HT-29 (cell line): ENCODE data around the gene FNDC3B. TPM values are rescaled to one million over a fixed set of nuclear protein-coding genes. Genes with fewer than 3 reads are reported as not detected.

Experiments
- DNase-seq: peaks from one replicate; pipeline ENCODE4 v3.0.0-alpha.2; 2015; ENCODE audit warnings: low spot score
- small RNA-seq: library from RNA; depleted of rRNA; stranded (forward); fragments of <200 nt; gene quantifications from one replicate; pipeline ENCODE3, GENCODE V24; 2014
- total RNA-seq: library from RNA; depleted of rRNA; stranded (reverse); fragments of >200 nt; shearing (Covaris generic); gene quantifications from 2 replicates; pipeline ENCODE4 v1.2.3, GENCODE V29; 2014; rRNA removed

FNDC3B gene
- total RNA-seq, 1 experiment from 2014 or later = 47.9 TPM

DNA sequence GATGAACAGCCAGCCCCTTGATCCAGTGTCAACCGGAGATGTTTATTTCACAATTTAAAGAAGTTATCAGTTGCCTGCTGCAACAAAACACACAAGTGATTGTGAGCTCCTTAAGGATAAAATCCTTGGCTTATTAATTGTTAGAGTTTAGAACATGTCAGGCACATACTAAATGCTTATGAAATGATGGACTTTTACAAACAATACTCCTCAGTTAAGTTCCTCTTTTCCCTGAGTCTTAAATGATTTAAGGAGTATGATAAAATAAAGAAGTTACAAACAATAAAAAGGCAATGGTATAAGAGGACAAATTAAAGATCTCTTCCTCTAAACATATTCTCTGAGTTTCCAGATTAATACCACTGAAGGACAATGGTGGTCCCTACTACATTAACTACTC lies 403.2 kb downstream of the FNDC3B start:
- no peak for DNase-seq

DNA sequence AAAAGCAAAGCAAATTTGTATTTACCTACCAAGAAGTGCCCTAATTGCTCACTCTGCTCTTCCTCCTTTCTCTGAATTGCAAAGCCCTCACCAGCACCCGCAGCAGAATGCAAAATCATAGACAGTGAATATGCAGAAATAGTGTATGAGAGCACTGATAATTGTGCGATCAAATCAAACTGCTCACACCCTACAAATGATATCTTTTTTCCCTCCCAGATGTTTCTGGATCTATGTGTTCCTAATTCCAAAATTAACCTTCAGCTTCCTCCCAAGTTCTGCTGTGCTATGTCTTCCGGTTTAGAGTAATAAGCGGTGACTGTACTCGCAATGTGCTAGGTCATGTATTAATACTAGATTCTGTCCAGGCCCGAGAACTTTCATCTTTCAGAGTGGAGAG lies 405.4 kb downstream of the FNDC3B start:
- DNase-seq = no peak

DNA sequence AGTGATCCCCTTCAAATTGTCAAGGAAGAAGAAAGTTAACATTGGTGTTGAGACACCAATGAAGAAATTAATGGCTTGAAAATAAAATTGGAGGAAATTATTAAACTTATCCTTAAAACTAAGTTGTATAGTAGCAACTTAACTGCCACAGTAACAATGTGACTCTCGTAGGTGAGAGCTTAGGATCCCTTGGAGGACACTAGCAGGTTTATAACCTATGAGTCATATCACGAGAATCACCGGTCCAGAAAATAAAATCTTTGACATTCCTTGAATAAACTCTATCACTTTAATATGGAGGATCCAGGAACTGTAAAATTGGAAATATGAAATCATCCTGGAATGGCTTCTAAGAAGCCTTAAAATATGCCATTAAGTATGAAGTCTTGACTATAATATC lies 406.8 kb downstream of the FNDC3B start:
- DNase-seq = no peak

DNA sequence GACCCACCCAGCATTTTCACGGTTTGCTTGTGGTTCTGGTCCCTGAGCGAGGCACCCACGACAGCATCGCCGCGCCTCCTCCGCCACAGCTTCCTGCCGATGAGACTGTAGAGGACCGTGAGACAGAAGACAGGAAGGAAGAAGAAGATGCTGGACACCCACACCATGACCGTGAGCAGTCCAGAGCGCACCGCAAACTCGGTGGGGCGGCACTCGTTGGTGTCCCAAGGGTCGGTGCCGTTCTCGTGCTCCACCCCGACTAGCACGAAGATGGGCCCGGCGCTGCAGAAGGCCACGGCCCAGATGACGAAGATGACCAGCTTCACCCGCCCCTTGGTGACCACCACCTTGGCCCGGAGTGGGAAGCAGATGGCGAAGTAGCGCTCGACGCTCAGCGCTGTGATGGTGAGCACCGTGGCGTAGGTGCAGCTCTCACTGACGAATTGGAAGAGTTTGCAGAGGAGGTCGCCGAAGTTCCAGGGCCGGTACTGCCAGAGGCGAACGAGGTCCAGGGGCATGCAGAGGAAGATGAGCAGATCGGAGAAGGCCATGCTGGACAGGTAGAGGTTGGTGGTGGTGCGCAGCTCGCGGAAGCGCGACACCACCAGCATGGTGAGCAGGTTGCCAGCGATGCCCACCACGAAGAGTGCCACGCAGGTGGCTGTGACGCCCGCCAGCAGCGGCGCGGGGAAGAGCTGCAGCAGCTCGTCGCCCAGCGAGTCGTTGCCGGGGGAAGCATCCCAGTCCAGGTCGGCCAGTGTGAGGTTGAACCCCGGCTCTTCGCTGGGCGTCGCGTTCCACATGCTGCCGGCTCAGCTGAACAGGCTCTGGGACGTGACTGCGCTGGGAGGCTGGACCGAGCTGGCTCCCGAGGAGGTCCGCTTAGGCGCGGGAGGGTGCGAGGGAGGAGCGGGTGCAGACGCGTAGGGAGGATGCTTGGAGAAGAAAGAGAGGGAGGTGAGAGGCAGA lies 408.5 kb downstream of the FNDC3B start, which contains the start of gene GHSR:
GHSR (minus strand) TSS at position 846 of the 969 bp plus-strand sequence; CDS start at position 803, 43 bp downstream.
- no peak for DNase-seq

DNA sequence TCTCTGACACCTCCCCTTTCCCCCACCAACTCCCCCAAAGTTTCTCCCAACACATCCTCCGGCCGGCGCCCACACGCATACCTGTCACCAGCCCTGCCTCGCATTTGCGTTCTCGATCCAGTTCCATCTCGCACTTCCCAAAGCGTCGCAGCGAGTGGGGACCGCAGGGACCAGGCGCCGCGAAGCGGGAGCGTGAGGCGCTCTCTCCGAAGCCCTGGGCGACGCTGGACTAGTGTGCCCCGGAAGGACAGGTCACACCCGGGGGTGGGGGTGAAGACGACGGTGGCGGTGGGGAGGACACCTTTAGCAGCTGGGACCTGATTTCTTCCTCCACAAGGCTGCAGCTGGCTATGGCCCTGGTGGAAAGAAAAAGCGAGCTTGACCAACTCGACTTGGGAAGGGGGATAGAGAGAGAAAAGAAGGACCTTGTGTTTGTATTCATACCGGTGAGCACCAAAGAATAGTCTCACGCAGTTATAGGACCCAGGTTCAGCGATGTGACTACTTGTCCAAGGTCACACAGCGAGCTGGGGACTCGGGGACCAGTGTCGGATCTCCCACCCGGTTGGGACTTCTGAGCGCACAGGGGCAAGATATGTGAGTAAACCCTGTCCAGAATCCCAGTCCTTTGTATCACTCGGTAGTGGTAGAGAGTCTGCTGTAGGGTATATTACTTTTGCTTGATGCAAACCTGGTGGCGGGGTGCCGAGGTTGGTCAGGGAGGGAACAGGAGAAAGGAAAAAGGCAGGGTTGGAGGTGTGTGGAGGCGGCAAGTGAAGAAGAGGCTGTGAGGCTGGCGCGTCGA lies 409.5 kb downstream of the FNDC3B start:
- no peak for DNase-seq

DNA sequence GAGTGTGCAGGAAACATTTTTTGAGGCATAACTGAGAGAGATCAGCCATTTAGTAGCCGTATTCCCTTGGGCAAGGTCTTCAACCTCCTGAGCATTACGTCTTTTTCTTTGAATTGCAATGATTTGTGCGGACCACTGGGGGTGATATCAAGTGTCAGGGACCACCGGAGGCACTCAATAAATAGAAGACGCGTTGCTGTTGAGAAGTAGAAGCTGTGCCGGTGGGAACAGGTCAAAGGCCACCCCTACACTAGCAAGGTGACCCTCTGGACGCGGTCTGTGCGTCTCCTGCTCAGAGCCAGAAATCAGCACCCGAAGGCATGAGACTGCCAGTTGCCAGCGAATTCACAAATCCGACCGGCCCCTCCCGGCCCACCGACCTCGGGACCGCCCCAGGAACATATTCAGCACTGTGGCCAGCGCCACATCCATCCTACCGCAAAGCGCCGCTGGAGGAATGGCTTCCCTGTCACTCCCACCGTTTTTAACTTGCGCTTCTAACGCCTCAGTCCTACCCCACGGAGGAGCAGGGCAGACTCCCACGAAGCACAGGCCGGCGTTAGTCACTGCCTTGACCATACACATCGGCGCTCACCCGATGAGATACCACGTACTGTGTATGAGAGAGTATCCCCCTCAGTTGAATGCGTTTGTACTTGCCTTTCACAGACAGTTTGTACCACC lies 410.2 kb downstream of the FNDC3B start:
- no peak for DNase-seq

Small RNA genes lying within 50 kb of the gene (small RNA-seq; reads per million reads assigned to genes)
- not detected for gene RN7SL141P

Other genes with a start within 250 kb of the FNDC3B start
- gene PLD1, start 229.1 kb upstream of the FNDC3B start, total RNA-seq = 17.3 and 17.9 TPM in 2 replicates
- 0.05 TPM in 1 of 2 replicates, not detected in the other for gene TMEM212, start 196.2 kb upstream of the FNDC3B start, total RNA-seq